Gastrocnemius medialis (tissue), 4 donors: ENCODE results near the gene NCOA6.

Experiments
- CTCF ChIP-seq, 5 experiments: fragments of 450-650 bp in 3 of 5; fragments of 200-600 bp in 2 of 5; sonication (generic) in 2 of 5; IDR thresholded peaks in 4 of 5; conservative IDR thresholded peaks in 1 of 5; 1 replicate in 4 of 5; 2 replicates in 1 of 5; pipeline ENCODE4 v1.5.1; 2016 to 2019; ENCODE audit warnings: antibody characterized with exemption in 5 of 5, mild to moderate bottlenecking in 3 of 5, moderate library complexity in 3 of 5
- POLR2A ChIP-seq, 2 donors: fragments of 450-650 bp; IDR thresholded peaks; one replicate each; pipeline ENCODE4 v1.6.1; 2017; ENCODE audit warnings: antibody characterized with exemption in 2 of 2, mild to moderate bottlenecking in 2 of 2, moderate library complexity in 2 of 2

DNA sequence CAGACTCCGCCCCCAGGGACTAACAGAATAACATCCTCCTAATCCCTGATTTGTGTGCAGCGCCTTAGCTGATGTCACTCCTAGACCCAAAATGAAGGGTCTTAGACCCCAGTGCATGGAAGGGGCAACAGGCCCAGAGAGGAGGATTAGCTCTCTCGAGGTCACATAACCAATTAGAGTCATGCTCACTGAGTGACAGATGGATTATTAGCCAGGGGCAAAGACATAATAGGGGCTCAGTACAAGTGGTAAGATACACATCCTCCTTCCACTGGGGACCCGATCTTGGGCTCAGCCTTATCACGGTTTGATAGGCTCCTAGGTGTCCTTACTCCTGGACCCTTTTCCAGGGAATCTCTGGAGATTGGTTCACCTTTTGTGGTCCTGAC lies 120.4 kb downstream of the NCOA6 start:
- TF ChIP-seq CTCF (IDR thresholded peaks at IDR 0.05 in 4 of 5, conservative IDR thresholded peaks at IDR 0.05 in 1 of 5): no peak
- no peak for TF ChIP-seq POLR2A (IDR thresholded peaks at IDR 0.05)
